CMK (cell line): ENCODE results near the gene HERPUD1.
"Not testable (repeated sequence)": the region's sequence is repeated elsewhere in the genome, so short reads cannot be mapped to it uniquely, and the experiment has no call there.

Experiments used
- DNase-seq: peaks from one replicate; pipeline ENCODE4 v3.0.0-alpha.2; 2010; ENCODE audit warnings: low read depth

HERPUD1 gene, protein sequence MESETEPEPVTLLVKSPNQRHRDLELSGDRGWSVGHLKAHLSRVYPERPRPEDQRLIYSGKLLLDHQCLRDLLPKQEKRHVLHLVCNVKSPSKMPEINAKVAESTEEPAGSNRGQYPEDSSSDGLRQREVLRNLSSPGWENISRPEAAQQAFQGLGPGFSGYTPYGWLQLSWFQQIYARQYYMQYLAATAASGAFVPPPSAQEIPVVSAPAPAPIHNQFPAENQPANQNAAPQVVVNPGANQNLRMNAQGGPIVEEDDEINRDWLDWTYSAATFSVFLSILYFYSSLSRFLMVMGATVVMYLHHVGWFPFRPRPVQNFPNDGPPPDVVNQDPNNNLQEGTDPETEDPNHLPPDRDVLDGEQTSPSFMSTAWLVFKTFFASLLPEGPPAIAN

DNA sequence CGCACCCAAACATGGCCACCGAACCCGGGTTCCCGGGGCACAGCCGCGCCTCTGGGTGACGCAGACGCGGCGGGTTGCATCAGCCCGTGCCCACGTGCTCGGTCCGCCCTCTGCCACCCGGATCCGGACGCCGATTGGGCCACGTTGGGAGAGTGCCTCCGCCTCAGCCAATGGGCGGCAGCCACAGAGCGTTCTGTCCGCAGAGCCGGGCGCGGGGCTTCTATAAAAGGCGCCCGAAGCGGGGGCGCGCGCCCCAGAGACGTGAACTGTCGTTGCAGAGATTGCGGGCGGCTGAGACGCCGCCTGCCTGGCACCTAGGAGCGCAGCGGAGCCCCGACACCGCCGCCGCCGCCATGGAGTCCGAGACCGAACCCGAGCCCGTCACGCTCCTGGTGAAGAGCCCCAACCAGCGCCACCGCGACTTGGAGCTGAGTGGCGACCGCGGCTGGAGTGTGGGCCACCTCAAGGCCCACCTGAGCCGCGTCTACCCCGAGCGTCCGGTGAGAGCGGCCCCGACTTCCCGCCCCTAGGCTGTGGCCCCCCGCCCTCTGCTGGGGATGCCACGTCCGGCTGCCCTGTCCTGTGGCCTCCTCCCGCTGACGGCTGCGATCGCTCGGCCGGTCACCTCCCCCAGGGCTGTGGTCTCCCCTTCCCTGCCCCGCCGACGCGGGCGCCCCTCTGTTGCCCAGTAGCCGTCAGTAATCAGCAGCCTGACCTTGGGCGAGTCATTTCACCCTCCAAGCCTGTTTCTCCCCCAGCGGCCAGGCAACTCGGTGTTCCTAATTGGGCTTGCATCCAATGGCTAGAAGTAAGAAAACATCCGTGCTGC, at the start of gene HERPUD1:
TSS of gene HERPUD1 (plus strand) at position 251 of the 829 bp plus-strand sequence. CDS start at position 354, 103 bp downstream.
- DNase-seq = peak; percentile 92

DNA sequence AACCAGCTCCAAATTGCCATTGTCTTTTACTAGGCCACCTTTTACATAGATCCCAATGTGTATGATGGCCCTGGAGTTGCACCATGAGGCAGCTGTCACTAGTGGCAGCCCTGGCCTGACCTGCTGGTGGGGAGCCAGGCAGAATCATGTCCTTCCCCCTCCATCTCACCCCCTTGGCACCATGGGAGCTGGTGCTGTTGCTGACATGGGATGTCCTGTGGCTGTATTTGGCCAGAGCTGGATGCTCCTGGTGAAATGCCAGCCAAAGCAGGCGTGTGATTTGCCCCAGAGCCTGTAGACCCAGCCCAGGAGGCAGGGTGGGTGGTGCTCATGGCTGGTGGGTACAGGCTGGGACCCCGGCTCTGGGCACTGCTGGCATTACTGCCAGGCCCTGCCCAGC, 48.4 kb upstream of the HERPUD1 start:
- no peak for DNase-seq

DNA sequence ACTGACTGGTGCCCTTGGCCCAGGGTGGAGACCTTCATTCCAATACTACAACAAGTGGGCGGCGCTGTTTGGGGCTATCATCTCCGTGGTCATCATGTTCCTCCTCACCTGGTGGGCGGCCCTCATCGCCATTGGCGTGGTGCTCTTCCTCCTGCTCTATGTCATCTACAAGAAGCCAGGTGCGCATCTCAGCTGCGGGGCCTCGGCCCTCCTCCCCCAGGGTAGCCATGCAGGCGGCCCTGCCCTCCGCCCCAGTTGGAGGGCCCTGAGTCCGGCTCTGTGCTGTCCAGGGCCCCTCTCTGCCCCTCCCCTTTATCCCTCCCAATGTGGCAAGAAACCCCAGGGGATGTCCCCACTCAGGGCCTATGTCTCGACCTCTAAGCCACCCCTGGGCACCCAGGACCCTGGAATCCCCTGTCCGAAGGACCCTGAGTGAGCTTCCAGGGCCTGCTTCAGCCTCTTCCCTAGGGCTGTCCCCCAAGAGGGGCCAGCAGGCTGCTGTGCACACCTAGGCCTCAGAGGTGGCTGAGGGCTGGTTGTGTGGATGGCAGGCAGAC, 47.8 kb upstream of the HERPUD1 start:
- no peak for DNase-seq

DNA sequence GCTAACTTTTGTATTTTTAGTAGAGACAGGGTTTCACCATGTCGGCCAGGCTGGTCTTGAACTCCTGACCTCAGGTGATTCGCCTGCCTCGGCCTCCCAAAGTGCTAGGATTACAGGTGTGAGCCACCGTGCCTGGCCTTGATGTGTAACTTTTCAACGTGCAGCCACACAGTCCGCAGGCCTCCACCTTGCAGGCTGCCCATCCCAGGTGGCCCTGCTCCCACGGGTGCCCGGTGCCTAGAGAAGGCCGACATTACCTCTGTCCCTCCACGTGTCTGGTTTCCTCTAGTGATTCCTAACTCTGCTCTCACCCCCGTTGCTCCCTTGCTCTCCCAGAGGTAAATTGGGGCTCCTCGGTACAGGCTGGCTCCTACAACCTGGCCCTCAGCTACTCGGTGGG, 47.0 kb upstream of the HERPUD1 start:
- not testable (repeated sequence) for DNase-seq

DNA sequence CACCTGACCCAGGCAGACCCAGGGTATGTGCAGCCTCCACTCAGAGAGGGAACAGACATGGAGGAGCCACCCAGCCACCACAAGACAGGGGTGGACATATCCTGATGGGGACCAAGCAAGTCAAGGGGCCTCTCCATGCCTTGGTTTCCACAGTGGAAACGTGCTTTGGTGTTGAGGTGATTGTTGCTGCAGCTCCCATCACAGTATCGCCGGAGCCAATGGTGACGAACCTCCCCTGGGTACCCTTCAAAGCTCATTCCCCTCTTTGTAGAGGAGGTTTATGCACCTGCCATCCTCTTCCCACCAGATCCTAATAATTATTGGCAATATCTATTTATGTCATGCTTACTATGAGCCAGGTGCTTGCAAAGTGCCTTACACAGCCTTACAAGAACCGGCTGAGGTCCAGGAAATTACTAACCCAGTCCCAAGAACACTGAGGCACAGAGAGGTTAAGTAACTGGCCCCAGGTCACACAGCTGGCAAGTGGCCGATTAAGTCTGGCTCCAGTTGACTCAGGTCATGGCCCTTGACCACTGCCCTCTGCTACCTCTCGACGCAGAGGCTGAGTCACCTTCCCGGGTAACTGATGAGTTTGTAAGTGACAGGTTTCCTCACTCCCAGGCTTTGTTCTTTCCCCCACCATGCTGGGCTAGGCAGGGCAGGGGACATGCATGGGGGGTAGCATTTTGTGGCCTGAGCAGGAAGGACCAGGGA, 46.3 kb upstream of the HERPUD1 start:
- DNase-seq = no peak

DNA sequence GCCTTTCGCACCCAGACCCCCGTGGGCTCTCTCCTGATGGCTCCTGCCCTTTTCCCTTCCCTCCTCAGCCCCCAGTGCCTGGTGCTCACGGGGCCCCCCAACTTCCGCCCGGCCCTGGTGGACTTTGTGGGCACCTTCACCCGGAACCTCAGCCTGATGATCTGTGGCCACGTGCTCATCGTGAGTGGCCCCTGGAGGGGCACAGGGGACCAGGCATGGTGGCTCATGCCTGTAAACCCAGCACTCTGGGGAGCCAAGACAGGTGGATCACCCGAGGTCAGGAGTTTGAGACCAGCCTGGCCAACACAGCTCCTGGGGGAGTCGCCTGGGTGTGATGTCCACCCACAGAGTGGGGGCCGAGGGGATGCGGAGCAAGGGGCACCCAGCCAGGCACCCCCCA, 45.6 kb upstream of the HERPUD1 start:
- DNase-seq = no peak

DNA sequence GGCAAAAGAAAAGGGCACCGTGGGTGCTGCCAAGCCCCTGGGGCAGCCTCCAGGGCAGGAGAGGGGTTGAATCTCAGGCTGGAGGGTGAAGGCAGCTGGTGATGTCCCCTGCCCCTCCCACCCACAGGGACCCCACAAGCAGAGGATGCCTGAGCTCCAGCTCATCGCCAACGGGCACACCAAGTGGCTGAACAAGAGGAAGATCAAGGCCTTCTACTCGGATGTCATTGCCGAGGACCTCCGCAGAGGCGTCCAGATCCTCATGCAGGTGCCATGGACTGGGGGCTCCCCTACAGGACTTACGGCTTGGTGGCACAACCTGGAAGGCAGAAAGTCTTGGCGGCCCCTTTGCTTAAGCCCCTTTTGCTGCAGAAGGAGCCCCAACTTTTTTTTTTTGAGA, 45.1 kb upstream of the HERPUD1 start:
- no peak for DNase-seq

DNA sequence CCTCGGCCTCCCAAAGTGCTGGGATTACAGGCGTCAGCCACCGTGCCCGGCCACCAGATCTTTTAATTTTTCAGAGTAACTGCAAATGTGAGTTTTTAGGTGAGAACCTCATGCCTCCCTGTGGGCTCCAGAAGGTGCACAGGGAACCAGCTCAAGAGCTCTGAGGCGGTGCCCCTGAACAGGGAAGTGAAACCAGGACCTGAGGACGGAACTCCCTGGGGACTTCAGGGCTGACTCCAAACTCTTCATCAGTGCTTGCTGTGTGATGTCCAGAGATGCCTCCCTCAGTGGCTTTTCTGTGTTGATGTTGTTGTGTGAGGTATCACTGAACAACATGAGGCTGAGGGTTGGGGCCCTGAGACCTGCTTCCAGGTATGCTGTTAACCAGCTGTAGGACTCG, 43.1 kb upstream of the HERPUD1 start:
- no peak for DNase-seq

DNA sequence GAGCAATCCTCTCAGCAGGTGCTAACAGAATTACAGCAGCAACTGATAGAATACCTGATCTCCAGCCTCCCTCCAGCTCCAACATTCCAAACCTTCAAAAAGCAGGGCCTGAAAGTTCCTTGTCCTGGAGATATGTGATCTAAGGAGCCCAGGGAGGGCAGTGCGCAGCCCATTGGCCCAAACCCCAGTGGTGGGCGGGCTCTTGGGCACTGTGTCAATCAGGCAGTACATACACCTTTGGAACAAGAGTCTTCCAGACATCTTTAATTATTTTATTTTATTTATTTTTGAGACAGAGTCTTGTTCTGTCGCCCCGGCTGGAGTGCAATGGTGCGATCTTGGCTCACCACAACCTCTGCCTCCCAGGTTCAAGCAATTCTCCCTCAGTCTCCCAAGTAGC, 42.7 kb upstream of the HERPUD1 start:
- DNase-seq = no peak

DNA sequence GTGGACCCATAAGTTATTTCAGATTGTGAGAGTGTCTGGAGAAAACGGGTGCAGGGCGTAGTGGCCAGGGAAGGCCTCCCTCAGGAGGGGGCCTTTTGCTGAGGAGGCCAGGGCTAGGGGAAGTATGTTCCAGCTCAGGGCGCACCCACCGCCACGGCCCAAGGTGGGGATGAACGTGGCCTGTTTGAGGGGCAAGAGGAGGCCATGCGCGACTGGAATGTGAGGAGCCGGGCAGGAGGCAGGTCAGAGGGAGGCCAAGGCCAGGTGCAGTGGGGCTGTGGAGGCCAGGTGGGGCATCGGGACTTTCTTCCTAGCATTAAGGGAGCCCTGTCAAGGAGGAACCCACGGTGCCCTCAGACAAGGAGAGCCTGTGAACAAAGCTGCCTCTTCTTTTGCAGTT, 40.3 kb upstream of the HERPUD1 start:
- no peak for DNase-seq

DNA sequence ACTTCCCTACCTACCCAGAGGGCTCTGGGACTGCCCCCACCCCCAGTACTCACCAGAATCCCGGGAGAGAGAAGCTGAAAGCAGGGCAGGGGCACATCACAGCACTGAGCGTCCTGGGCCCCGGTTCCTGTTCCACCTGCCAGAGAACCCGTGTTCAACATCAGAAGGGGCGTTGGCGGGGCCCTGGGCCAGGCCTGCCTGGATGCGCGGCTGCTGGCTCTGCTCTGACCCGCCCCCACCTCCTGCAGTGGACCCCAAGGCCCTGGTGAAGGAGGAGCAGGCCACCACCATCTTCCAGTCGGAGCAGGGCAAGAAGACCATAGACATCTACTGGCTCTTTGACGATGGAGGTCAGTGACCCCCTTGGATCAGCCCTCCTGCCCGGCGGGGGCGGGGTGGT, 39.2 kb upstream of the HERPUD1 start:
- DNase-seq = no peak

DNA sequence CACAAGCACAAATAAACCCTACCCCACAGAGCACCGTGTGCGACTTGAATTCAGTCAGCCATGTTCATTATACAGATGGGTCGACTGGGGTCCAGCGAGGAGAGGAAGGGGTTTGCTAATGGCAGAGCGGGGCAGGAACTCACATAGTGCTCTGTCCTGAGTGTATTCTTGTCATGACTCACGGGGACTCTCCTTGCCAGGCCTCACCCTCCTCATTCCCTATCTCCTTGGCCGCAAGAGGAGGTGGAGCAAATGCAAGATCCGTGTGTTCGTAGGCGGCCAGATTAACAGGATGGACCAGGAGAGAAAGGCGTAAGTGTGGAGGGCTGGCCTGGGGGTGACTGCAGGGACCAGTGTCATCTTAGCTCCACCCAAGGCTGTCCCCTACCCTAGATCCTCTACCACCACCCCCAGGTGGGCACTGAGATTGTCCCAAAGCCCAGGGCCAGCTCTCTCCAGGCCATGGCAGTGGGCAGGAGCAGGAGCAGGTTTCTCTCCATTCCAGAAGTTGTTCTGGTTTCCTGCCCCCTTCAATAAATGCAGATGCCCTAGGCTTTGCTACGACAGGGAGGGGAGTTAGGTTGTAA, 37.5 kb upstream of the HERPUD1 start:
- no peak for DNase-seq

DNA sequence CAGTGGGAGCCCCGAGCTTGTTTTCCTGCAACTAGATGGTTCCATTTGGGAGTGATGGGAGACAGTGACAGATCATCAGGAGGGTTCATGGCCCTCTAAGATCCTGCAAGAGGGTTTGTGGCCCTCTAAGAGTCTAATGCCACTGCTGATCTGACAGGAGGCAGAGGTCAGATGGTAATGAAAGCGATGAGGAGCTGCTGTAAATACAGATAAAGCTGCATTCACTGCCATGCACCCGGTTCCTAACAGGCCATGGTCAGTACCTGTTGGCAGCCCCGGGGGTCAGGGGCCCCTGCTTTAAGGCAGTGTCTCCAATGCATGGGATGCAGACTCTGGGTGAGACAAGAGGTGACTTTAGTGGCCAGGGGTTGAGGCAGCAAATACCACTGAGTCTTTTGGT, 36.1 kb upstream of the HERPUD1 start:
- no peak for DNase-seq

DNA sequence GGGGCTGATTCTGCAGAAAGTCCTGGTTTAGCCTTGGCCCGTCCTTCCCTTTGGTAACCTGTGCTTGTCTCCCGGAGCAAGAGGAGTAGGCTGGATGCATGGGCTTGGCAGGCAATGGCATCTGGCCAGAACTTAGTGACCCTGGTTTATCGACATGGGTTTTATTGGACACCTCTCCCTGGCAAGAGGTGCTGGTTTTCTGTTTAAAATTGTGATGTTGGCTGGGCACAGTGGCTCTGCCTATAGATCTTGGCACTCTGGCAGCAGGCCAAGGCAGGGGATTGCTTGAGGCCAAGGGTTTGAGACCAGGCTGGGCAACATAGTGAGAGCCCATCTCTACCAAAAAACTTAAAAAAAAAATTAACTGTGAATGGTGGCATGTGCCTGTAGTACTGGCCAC, 35.7 kb upstream of the HERPUD1 start:
- no peak for DNase-seq

DNA sequence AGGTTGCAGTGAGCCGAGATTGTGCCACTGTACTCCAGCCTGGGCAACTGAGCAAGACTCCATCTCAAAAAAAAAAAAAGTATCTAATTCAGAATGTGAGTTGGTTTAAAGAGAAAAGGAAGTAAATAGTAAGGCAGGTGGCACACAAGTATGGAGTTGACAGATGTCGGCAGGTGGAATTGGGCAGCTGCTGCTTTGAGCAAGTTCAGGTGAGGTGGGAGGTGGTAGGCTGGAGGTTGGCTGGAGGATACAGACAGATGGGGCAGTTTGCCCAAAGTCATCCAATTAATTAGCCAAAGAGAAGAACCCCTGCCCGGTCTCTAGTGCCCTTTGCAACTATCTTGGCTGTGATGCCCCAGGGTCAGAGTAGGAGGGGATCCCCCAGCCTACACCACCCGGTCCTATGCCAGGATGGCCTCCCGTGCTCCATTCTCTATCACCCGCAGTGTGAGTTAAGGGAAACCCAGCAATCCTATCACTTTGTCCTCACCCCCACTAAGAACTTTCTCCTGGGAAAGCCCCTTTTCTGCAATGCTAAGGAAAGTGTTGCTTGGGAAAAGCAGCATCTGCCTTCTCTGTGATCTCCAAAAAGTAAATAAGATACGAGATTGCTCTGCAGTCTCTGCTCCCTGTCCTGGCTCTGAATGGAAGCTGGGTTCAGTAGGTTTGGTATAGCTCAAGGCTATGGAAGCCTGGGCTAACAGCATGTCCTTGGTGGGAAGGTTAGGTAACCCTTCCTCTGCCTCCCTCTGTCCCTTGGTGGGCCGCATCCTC, 34.7 kb upstream of the HERPUD1 start:
- no peak for DNase-seq

DNA sequence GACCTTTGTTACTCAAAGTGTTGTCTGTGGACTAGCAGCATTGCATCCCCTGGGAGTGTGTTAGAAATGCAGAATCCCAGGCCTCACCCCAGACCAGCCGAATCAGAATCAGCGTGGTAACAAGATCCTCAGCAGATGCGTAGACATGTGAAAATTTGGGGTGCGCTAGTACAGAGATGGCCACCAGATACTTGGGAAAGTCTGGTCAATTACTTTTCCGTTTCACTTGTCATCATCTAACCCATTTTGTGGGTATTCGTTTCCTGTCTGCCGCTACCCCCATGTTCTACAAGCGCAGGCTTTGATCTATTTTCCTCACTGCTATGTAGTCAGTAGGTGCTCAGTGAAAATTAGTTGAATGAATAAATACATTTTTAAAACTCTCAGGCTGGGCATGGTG, 33.1 kb upstream of the HERPUD1 start:
- no peak for DNase-seq

DNA sequence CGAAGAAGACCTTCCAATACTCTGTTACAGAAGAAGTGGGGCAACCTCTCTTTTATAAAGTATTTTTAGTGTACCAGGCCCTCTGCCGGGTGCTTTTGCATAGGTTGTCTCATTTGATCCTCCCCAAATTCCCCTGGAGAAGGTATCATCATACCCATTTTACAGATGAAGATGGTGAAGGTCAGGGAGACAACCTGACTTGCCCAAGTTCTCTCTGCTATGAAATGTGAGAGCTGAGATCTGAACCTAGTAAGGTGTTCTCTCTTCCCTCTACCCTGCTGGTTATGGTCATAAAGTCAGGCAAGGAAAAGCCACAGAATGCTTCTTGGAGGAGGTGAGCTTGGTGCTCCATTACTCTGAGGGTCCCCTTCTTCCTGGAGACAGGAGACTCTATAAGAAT, 28.1 kb upstream of the HERPUD1 start:
- DNase-seq = no peak

DNA sequence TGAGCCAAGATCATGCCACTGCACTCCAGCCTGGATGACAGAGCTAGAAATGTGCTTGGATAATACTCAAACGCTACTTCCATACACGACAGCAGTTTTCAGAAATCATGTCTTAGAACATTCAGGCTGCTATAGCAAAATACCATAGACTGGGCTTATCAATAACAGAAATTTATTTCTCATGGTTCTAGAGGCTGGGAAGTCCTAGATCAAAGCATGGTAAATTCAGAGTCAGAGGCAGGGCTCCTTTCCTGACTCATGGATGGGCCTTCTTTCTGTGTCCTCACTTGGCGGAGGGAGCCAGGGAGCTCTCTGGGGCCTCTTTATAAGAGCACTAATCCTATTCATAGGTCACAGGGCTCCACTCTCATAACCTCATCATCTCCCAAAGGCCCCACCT, 24.5 kb upstream of the HERPUD1 start:
- DNase-seq = no peak

DNA sequence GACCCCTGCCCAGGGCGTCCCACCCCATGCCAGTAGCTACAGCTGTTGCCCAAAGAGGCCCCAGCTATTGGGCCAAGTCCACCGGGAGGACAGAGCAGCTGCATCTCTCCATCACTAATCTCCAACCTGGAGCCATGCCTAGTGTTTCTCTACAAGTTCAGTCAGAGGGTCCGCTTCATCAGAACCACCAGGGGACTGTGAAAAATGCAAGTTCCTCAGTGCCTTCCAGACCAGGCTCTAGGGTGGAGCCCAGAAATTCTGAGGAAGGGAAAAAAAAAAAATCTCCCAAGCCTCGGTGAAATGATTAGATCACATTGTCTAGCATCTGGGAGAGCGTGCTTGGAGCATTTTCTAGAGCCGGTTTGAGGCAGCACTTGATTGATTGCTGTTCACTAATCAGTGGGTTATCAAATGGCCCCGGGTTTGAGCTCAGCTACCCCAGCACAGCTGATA, 22.4 kb upstream of the HERPUD1 start:
- no peak for DNase-seq

DNA sequence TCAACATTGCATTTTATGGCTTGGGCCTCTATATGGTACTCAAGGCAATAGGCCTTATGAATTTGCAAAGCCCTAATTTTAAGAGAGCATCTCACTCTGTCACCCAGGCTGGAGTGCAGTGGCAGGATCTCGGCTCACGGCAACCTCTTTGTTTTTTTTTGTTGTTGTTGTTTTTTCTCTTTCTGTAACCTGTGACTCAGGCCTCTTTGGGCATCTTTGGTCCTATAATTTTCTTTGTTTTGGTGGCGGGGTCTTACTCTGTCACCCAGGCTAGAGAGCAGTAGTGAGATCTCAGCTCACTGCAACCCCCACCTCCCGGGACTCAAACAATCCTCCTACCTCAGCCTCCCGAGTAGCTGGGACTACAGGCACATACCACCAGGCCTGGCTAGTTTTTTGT, 21.8 kb upstream of the HERPUD1 start:
- no peak for DNase-seq
